Neutrophil (primary cell): ENCODE measurements around the gene NT5DC4.
"Not testable (repeated sequence)": the region's sequence is repeated elsewhere in the genome, so short reads cannot be mapped to it uniquely, and the experiment has no call there.

ENCODE experiments used
- H3K27ac ChIP-seq: fragments of 200-600 bp; sonication (generic); 2 replicates; pipeline ENCODE4 v1.5.1; 2016; ENCODE audit warnings: mild to moderate bottlenecking, moderate library complexity
- H3K27me3 ChIP-seq: fragments of 200-600 bp; sonication (generic); 2 replicates; pipeline ENCODE4 v1.6.0; 2016; ENCODE audit warnings: mild to moderate bottlenecking
- H3K36me3 ChIP-seq: fragments of 200-600 bp; sonication (generic); 2 replicates; pipeline ENCODE4 v1.5.1; 2017
- H3K4me1 ChIP-seq, 2 experiments: fragments of 200-600 bp in 1 of 2; sonication (generic) in 1 of 2; 1 replicate in 1 of 2; 2 replicates in 1 of 2; pipeline versions ENCODE4 v1.5.1 to v1.6.1; 2013 to 2016; ENCODE audit warnings: low read depth in 1 of 2, low read length in 1 of 2, mild to moderate bottlenecking in 1 of 2, moderate library complexity in 1 of 2; ENCODE audit not compliant: control insufficient read depth in 1 of 2, insufficient read depth in 1 of 2
- H3K4me3 ChIP-seq, 2 experiments: fragments of 200-600 bp in 1 of 2; sonication (generic) in 1 of 2; 1 replicate in 1 of 2; 2 replicates in 1 of 2; pipeline ENCODE4 v1.5.1; 2013 to 2016; ENCODE audit warnings: low read depth in 1 of 2, low read length in 1 of 2, mild to moderate bottlenecking in 1 of 2, moderate library complexity in 1 of 2
- H3K9me3 ChIP-seq: fragments of 200-600 bp; sonication (generic); 2 replicates; pipeline ENCODE4 v1.5.1; 2016
- CTCF ChIP-seq: fragments of 200-600 bp; sonication (generic); IDR thresholded peaks from 2 replicates; pipeline ENCODE4 v1.5.1; 2016; ENCODE audit warnings: antibody characterized with exemption

The NT5DC4 gene

DNA sequence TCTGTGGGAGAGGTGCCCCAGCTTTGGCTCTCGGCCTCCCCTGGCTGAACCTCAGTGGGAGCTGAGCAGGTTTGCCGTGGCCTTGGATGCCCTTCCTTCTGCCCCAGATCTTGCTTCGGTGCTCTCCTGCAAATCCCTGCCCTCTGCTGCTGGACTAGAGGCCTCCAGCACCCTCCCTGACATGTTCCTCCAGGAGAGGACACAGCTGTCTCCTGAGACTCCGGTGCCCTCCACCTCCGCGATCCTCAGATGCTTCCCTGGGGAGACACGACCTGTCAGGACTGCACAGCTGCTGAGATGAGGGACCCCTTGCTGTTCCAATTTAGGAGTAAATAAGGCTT, 7.3 kb upstream of the NT5DC4 start:
- Histone ChIP-seq H3K27me3 (no peaks in the 10 kb centered on the region), H3K27ac (no peak overlapping the region), H3K9me3 (no peaks in the 10 kb centered on the region), H3K36me3 (no peaks in the 10 kb centered on the region), H3K4me3 (no peak overlapping the region), H3K4me1 (peaks cover 7 to 13% of the 10 kb centered on the region in 2 experiments)
- TF ChIP-seq CTCF: no peak

- no peak overlapping the region for H3K4me3 ChIP-seq
- no peaks in the 10 kb centered on the region for H3K27me3 ChIP-seq
- no peak overlapping the region for H3K27ac ChIP-seq
- H3K9me3 ChIP-seq: no peaks in the 10 kb centered on the region
- peaks cover 3 to 9% of the 10 kb centered on the region in 2 experiments for H3K4me1 ChIP-seq
- no peaks in the 10 kb centered on the region for H3K36me3 ChIP-seq
- no peak for TF ChIP-seq CTCF
Observed at GRCh38 chr2:112713926-112714325, 6.9 kb upstream of the NT5DC4 start.

DNA sequence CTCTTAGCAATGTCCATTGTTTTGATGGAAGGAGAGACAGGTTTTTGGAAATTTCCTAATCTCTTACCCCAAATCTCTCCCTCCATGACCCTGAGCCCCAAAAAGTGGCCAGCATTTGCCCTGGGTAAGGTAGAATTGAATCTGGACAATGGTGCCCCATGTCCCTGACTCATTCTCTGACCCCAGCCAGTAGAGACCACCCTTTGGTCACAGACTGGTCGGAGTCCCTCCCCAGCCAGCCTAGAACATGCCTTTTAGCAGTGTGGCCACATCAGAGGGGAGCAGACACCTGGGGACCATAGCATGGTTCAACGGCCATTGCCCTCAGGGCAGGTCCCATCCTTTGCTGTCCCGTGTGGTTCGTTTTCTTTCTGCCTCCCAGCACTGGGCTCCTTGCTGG, 6.5 kb upstream of the NT5DC4 start:
- Histone ChIP-seq H3K4me3 (no peak overlapping the region), H3K4me1 (peaks cover 0 to 5% of the 10 kb centered on the region in 2 experiments), H3K27ac (no peak overlapping the region), H3K27me3 (no peaks in the 10 kb centered on the region), H3K36me3 (no peaks in the 10 kb centered on the region), H3K9me3 (no peaks in the 10 kb centered on the region)
- TF ChIP-seq CTCF: no peak

DNA sequence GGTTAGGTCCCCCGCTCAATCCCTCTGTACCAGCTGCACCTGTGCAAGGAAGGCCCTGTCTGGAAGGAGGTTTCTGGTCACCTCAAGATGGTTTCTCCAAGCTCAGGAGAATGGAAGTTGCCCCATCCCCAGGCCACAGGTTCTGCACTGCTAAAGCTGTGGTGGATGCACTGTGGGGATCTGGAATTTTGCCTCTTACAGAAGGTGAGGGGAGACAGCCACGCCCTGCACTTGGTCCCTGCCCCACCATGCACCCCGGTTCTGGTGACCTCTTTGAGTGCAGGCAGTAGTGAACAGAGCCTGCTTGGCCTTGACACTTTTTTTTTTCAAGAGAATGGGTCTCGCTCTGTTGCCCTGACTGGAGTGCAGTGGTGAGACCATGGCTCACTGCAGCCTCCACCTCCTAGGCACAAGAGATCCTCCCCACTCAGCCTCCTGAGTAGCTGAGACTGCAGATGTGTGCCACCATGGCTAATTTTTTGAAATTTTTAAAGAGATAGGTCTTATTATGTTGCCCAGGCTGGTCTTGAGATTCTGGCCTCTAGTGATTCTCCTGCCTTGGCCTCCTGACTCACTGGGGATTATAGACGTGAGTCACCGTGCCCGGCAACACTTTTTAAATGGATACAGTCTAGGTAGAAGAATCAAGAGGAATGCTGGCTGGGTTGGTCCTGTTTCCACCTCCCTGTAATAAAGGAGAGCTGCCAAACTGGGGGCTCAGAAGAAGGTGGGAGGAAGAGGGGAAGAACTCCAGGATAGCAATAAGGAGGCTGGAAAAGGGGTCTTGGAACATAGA, 5.8 kb upstream of the NT5DC4 start:
- no peaks in the 10 kb centered on the region for H3K36me3 ChIP-seq
- no peak overlapping the region for H3K4me3 ChIP-seq
- no peaks in the 10 kb centered on the region for H3K9me3 ChIP-seq
- no peaks in the 10 kb centered on the region for H3K27me3 ChIP-seq
- H3K27ac ChIP-seq: no peak overlapping the region
- no peak for TF ChIP-seq CTCF
- H3K4me1 ChIP-seq: no peaks in the 10 kb centered on the region

GRCh38 chr2:112716094-112716493, 4.7 kb upstream of the NT5DC4 start:
- H3K27ac ChIP-seq, H3K27me3 ChIP-seq, H3K4me3 ChIP-seq, H3K36me3 ChIP-seq, H3K4me1 ChIP-seq, H3K9me3 ChIP-seq: not testable (repeated sequence)

- H3K27ac ChIP-seq, H3K36me3 ChIP-seq, H3K4me1 ChIP-seq, H3K4me3 ChIP-seq, H3K27me3 ChIP-seq, H3K9me3 ChIP-seq: not testable (repeated sequence)
Observed at GRCh38 chr2:112716826-112717352, 3.9 kb upstream of the NT5DC4 start.
